ENCODE measurements around the gene GNG14. TPM values are rescaled to one million over a fixed set of nuclear protein-coding genes. Genes with fewer than 3 reads are reported as not detected.

The GNG14 gene
- total and polyA plus RNA-seq, 2 of the 4 experiments (the other 2 are of a cell fraction), result not detected

DNA sequence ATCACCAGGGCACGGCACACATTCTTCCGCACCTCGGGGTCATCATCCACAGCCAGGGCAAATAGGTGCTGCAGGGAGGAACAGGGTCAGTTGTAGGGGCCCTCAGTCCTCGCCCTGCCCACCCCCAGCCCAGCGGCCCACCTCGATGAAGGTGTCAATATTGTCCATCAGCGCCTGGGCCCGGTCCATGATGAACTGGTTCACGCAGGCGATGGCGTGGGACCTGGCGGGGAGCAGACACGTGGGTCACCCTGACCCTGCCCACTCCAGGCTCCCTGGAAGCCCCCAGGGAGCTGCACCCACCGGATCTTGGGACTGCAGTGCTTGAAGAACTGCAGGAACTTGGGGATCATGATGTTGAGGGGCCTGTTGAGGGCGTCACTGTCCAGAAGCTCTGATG, 27.3 kb downstream of the GNG14 start:
- ChIA-PET CTCF (no interaction called here), POLR2A (ENCODE audit: unreplicated experiment) (no interaction called here)
- H3K56ac ChIP-seq (ENCODE audit: extremely low read depth, insufficient read depth, low read length), result no peak overlapping the region
- no peak overlapping the region for H4K91ac ChIP-seq (ENCODE audit: insufficient read depth, low read depth, low read length)
- 92% methylated on average over 10 of the region's 15 CpGs; no CpG with 5 or more reads in 1 of the 2 experiments for WGBS, 2 experiments (ENCODE audit: extremely low coverage in 2 of 2, insufficient read length in 1 of 2)
- TF ChIP-seq BHLHE40 (IDR thresholded peaks at IDR 0.05; ENCODE audit: low read depth, low read length), result no peak
- no peak for TF ChIP-seq POLR2A (IDR thresholded peaks at IDR 0.05; ENCODE audit: low read depth, low read length)
- no peak for TF ChIP-seq RCOR1 (IDR thresholded peaks at IDR 0.05; ENCODE audit: insufficient replicate concordance, low read length)
- TF ChIP-seq, protein P1, sequence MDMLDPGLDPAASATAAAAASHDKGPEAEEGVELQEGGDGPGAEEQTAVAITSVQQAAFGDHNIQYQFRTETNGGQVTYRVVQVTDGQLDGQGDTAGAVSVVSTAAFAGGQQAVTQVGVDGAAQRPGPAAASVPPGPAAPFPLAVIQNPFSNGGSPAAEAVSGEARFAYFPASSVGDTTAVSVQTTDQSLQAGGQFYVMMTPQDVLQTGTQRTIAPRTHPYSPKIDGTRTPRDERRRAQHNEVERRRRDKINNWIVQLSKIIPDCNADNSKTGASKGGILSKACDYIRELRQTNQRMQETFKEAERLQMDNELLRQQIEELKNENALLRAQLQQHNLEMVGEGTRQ (IDR thresholded peaks at IDR 0.05; ENCODE audit: low read depth, low read length), result no peak
- no peak for TF ChIP-seq SMC3 (IDR thresholded peaks at IDR 0.05; ENCODE audit: low read depth, low read length)
- ATAC-seq (ENCODE audit: low read depth) (no peak), DNase-seq (no peak)
- H3K79me1 ChIP-seq (ENCODE audit: low read depth in 1 of 2, low read length in 2 of 2), result peaks cover 27 to 63% of the 10 kb centered on the region in 2 experiments
- dilution Hi-C loops (cut with HindIII; ENCODE audit: low sequenced_read_pairs, unreplicated experiment) (no loop called here), in situ Hi-C loops (cut with MboI; ENCODE audit: low sequenced_read_pairs) (no loop called here), intact Hi-C loops (cut with micrococcal nuclease) (no loop called here)
- H4K8ac ChIP-seq (ENCODE audit: low read depth in 2 of 2, low read length in 2 of 2), result no peak overlapping the region
- H3K36me3 ChIP-seq (ENCODE audit: control insufficient read depth, insufficient read depth, low read length), result peaks cover 60% of the 10 kb centered on the region
- H4K5ac ChIP-seq (ENCODE audit: low read depth, low read length), result no peak overlapping the region
- H3K4me2 ChIP-seq (ENCODE audit: low read depth, low read length), result no peak overlapping the region
- no peak overlapping the region for H2BK5ac ChIP-seq (ENCODE audit: low read depth, low read length, poor library complexity, severe bottlenecking)
- H3K23ac ChIP-seq (ENCODE audit: low read depth, low read length), result no peak overlapping the region
- H3K9me1 ChIP-seq (ENCODE audit: insufficient read depth, low read length), result peaks cover 7% of the 10 kb centered on the region; the same call in 1 of the 2 replicates
- H3K4me3 ChIP-seq (ENCODE audit: insufficient read depth, low read depth, low read length), result no peak overlapping the region
- BruUV-seq (replicated peaks), result TSS peak; percentile 33
- peak overlapping the region; percentile 13 for H2AK9ac ChIP-seq (replicated peaks; ENCODE audit: low read depth, low read length, poor library complexity)
- no peak overlapping the region for H2AFZ ChIP-seq (replicated peaks; ENCODE audit: low read length, poor library complexity)
- H3K27me3 ChIP-seq (ENCODE audit: control insufficient read depth, insufficient read depth, low read length), result no peaks in the 10 kb centered on the region
- no peak overlapping the region for H2BK15ac ChIP-seq (ENCODE audit: low read depth, low read length)
- H2BK120ac ChIP-seq (ENCODE audit: low read depth, low read length), result no peak overlapping the region
- no peak overlapping the region for H3K9ac ChIP-seq (ENCODE audit: low read depth, low read length)
- no peak overlapping the region for H2BK20ac ChIP-seq (ENCODE audit: low read depth, low read length)
- H3K4ac ChIP-seq (ENCODE audit: low read depth, low read length), result no peak overlapping the region
- no peaks in the 10 kb centered on the region for H3K9me3 ChIP-seq (ENCODE audit: control insufficient read depth, insufficient read depth, low read length)
- peaks cover 21% of the 10 kb centered on the region for H4K20me1 ChIP-seq (ENCODE audit: insufficient read depth, low read length)
- H3K4me1 ChIP-seq (ENCODE audit: control insufficient read depth, insufficient read depth, low read length), result no peaks in the 10 kb centered on the region; the same call in 1 of the 2 replicates
- H3K14ac ChIP-seq (replicated peaks; ENCODE audit: low read depth, low read length), result no peak overlapping the region
- H3K18ac ChIP-seq (ENCODE audit: low read depth, low read length), result no peak overlapping the region
- no peak overlapping the region for H3K27ac ChIP-seq (ENCODE audit: insufficient read depth, low read length)
- no peak overlapping the region for H2AK5ac ChIP-seq (ENCODE audit: low read depth, low read length)

Data from IMR-90 (cell line).